ENCODE data around the gene ATAD3C.
"Not testable (repeated sequence)": the region's sequence is repeated elsewhere in the genome, so short reads cannot be mapped to it uniquely, and the experiment has no call there.

DNA sequence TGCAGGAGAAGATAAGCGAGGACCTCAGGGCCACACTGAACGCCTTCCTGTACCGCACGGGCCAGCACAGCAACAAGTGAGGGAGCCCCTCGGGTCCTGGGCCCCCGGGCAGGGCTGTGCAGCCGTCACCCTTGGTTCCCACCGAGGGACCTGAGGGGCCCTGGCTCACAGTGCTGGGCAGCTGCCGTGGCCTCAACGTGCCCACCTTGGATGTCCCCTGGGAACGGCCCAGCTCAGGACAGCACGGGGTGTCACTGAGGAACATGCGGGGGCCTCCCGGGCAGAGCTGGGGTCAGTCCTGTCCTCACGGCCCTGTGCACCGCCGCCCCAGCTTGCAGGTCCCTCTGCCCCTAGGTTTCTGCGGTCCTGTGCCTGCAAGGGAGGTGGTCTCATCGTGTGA is 9.7 kb downstream of the ATAD3C start:
- TF ChIP-seq POLR2AphosphoS5, POLR2A (IDR thresholded peaks at IDR 0.05): not testable (repeated sequence)
